Panc1 (cell line): ENCODE results near the gene SBF2. TPM values are rescaled to one million over a fixed set of nuclear protein-coding genes. Genes with fewer than 3 reads are reported as not detected.

ENCODE experiments used
- ATAC-seq: fragments of 200-7000 bp; cut with Tn5 transposase; 2 replicates; pipeline ENCODE4 v1.9.1; 2020; ENCODE audit warnings: mild to moderate bottlenecking, moderate library complexity
- BruUV-seq: library from RNA; stranded (reverse); fragments of 400-500 nt; replicated peaks from 2 replicates; lab custom pipeline; 2021; lab: Mats Ljungman, UMichigan
- CTCF ChIA-PET: fragments of 300-600 bp; sonication (Branson Sonifier 250); formaldehyde crosslinking; loops from one replicate; lab custom pipeline; 2022; ENCODE audit warnings: antibody characterized with exemption; lab: Charles Lee
- POLR2A ChIA-PET: fragments of 300-600 bp; sonication (Branson Sonifier 250); formaldehyde crosslinking; loops from one replicate; lab custom pipeline; 2022; ENCODE audit warnings: antibody characterized with exemption; lab: Charles Lee
- DNase-seq: peaks from one replicate; pipeline ENCODE4 v3.0.0-alpha.2; 2010; ENCODE audit warnings: low read depth, low spot score
- H3K27ac ChIP-seq: 2 replicates; pipeline ENCODE4 v1.5.1; 2011; ENCODE audit warnings: mild to moderate bottlenecking, low read length, inconsistent platforms
- H3K27me3 ChIP-seq: fragments of 200-500 bp; sonication (Bioruptor generic); 2 replicates; pipeline ENCODE4 v1.6.0; 2014; ENCODE audit warnings: low read length, inconsistent platforms; ENCODE audit not compliant: control insufficient read depth, insufficient read depth
- H3K36me3 ChIP-seq: fragments of 200-500 bp; sonication (Bioruptor generic); 2 replicates; pipeline ENCODE4 v1.5.1; 2014; ENCODE audit warnings: inconsistent platforms, mild to moderate bottlenecking, low read length, moderate library complexity; ENCODE audit not compliant: control insufficient read depth, insufficient read depth
- H3K4me1 ChIP-seq: 2 replicates; pipeline ENCODE4 v1.5.1; 2011; ENCODE audit warnings: inconsistent platforms, mild to moderate bottlenecking, low read length, moderate library complexity; ENCODE audit not compliant: control insufficient read depth, insufficient read depth
- H3K4me3 ChIP-seq, 2 experiments: 2 replicates each; pipeline ENCODE4 v1.5.1; 2011 to 2012; ENCODE audit warnings: low read depth in 2 of 2, low read length in 2 of 2, mild to moderate bottlenecking in 2 of 2, inconsistent platforms in 1 of 2, moderate library complexity in 1 of 2
- H3K9me3 ChIP-seq: fragments of 200-500 bp; sonication (Bioruptor generic); 2 replicates; pipeline ENCODE4 v1.5.1; 2014; ENCODE audit warnings: low read depth, mild to moderate bottlenecking, inconsistent platforms, low read length, moderate library complexity; ENCODE audit not compliant: control insufficient read depth, insufficient read depth
- POLR2AphosphoS5 ChIP-seq: IDR thresholded peaks from 2 replicates; pipeline ENCODE4 v1.6.1; 2012; ENCODE audit warnings: mild to moderate bottlenecking, low read depth, low read length, moderate library complexity
- REST ChIP-seq, 2 experiments: IDR thresholded peaks; 2 replicates each; pipeline ENCODE4 v1.6.1; 2011 to 2012; ENCODE audit warnings: low read depth in 2 of 2, control low read depth in 1 of 2, low read length in 1 of 2, mild to moderate bottlenecking in 1 of 2, moderate library complexity in 1 of 2; ENCODE audit not compliant: insufficient read depth in 1 of 2
- SIN3A ChIP-seq: IDR thresholded peaks from 2 replicates; pipeline ENCODE4 v1.6.1; 2012; ENCODE audit warnings: low read depth, mild to moderate bottlenecking, low read length, moderate library complexity, borderline replicate concordance; ENCODE audit not compliant: insufficient read depth
- TCF7L2 ChIP-seq: IDR thresholded peaks from 2 replicates; pipeline ENCODE4 v1.6.1; 2011; ENCODE audit warnings: mild to moderate bottlenecking, low read depth, low read length, inconsistent platforms
- in situ Hi-C: cut with HindIII; loops from 2 replicates; pipeline ENCODE4 v1.10.0; 2016; ENCODE audit warnings: low sequenced_read_pairs, low pct_unique_long_range_greater_than_20kb
- intact Hi-C: fragments of 100-400 bp; cut with micrococcal nuclease; formaldehyde crosslinking; loops from one replicate; pipeline ENCODE4 v1.10.0; 2022; ENCODE audit not compliant: unreplicated experiment
- total RNA-seq: library from RNA; stranded (reverse); gene quantifications from one replicate; pipeline ENCODE4 v1.2.1, GENCODE V29; 2021; ENCODE audit not compliant: unreplicated experiment
- TF ChIP-seq, protein P1 (sequence below): fragments of 450-650 bp; IDR thresholded peaks from 2 replicates; pipeline ENCODE4 v1.5.1; 2017; ENCODE audit warnings: mild to moderate bottlenecking

The SBF2 gene
- total RNA-seq, 1 experiment from 2014 or later = 65.0 TPM

DNA sequence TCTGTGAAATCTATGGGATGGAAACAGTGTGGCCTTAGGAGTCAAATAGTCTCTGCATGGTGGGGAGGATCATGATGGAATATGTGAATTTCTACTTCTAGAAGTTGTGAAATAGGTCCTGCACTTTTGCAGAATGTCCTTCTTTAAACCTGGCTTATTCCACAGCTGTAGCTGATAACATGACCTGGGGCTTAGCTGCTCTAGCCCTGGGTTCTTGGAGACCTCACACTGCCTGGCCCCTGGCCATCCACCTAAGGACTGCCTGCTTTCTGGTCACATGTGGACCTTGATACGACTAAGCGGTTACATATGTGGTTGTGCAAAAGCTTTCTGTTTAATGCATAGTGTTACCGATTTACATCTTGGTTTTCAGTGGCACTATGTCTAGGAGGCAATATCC is 541.9 kb downstream of the SBF2 start:
- Histone ChIP-seq H3K27me3 (no peaks in the 10 kb centered on the region), H3K4me1 (peaks cover 61% of the 10 kb centered on the region), H3K27ac (peak overlapping the region; percentile 97; the same call in 1 of the 2 replicates), H3K36me3 (peaks cover 22% of the 10 kb centered on the region), H3K9me3 (no peaks in the 10 kb centered on the region), H3K4me3 (no peak overlapping the region)
- ChIA-PET CTCF (no interaction called here), POLR2A (no interaction called here)
- TF ChIP-seq REST (IDR thresholded peaks at IDR 0.05; ENCODE audit: insufficient read depth in 1 of 2, low read depth in 2 of 2, low read length in 1 of 2) (no peak), TCF7L2 (no peak)
- no peak for DNase-seq
- intact Hi-C loops = loop anchor here (10.0 kb wide), 2 partner anchors 343 to 443 kb away; no protein-coding TSS in a partner anchor
- in situ Hi-C loops = no loop called here
- ATAC-seq = no peak
- no TSS peak for BruUV-seq

DNA sequence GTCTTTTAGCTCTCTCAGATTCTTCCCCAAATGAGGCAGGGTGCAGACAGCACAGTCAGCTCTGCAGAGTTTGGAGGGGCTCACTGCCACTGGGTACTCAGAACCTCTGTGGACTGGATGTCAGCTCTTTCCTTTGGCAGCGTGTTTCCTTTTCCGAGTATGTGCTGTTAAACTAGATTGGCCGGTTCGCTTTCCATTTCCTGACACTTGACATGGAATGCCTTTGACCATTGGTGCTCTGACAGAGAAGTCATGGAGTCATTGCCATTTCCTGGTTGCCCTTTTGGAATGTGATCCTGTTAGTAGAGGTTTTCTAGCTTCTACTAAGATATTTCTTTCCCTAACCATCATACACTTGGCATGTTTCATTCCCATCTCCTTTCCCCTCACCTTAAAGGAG is 543.5 kb downstream of the SBF2 start:
- TF ChIP-seq, protein P1, sequence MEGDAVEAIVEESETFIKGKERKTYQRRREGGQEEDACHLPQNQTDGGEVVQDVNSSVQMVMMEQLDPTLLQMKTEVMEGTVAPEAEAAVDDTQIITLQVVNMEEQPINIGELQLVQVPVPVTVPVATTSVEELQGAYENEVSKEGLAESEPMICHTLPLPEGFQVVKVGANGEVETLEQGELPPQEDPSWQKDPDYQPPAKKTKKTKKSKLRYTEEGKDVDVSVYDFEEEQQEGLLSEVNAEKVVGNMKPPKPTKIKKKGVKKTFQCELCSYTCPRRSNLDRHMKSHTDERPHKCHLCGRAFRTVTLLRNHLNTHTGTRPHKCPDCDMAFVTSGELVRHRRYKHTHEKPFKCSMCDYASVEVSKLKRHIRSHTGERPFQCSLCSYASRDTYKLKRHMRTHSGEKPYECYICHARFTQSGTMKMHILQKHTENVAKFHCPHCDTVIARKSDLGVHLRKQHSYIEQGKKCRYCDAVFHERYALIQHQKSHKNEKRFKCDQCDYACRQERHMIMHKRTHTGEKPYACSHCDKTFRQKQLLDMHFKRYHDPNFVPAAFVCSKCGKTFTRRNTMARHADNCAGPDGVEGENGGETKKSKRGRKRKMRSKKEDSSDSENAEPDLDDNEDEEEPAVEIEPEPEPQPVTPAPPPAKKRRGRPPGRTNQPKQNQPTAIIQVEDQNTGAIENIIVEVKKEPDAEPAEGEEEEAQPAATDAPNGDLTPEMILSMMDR = no peak
- no peak for TF ChIP-seq TCF7L2
- no peak for TF ChIP-seq REST (IDR thresholded peaks at IDR 0.05; ENCODE audit: insufficient read depth in 1 of 2, low read depth in 2 of 2, low read length in 1 of 2)
- no peak for TF ChIP-seq SIN3A
- TF ChIP-seq POLR2AphosphoS5 = no peak
- Histone ChIP-seq H3K4me1 (peaks cover 50% of the 10 kb centered on the region), H3K27ac (peak overlapping the region; percentile 3), H3K27me3 (no peaks in the 10 kb centered on the region), H3K36me3 (peaks cover 23% of the 10 kb centered on the region), H3K9me3 (no peaks in the 10 kb centered on the region), H3K4me3 (no peak overlapping the region)
- in situ Hi-C loops (no loop called here), intact Hi-C loops (loop anchor here (10.0 kb wide), 2 partner anchors 344 to 444 kb away; no protein-coding TSS in a partner anchor)
- ATAC-seq = no peak
- DNase-seq = no peak
- ChIA-PET POLR2A (interaction anchor here (0.6 to 0.8 kb wide), 3 partner anchors 106 to 928 kb away, joined by 3 to 6 read pairs (median 3); no protein-coding TSS in a partner anchor), CTCF (no interaction called here)
- BruUV-seq = no TSS peak
